Measurements from ENCODE around the gene ZFYVE26.

Gene ZFYVE26

GRCh38 chr14:67759916-67760315 lies 56.5 kb downstream of the ZFYVE26 start:
- Histone ChIP-seq H3K4me3 (ENCODE audit: low read depth, low read length) (no peak overlapping the region), H3K36me3 (ENCODE audit: control insufficient read depth in 2 of 2, insufficient read depth in 1 of 2, low read length in 2 of 2) (peaks cover 6 to 64% of the 10 kb centered on the region in 2 experiments), H3K27ac (ENCODE audit: extremely low read depth, low read depth, low read length) (no peak overlapping the region), H3K4me1 (ENCODE audit: control insufficient read depth, insufficient read depth, low read length) (no peaks in the 10 kb centered on the region), H3K9me3 (ENCODE audit: control insufficient read depth, insufficient read depth, low read depth, low read length) (no peaks in the 10 kb centered on the region)
- ChIA-PET POLR2A (interaction anchor here (0.5 kb wide), 1 partner anchor 1668 kb away, joined by 7 read pairs; no protein-coding TSS in a partner anchor), CTCF (interaction anchor here (0.6 kb wide), 1 partner anchor 21 kb away, joined by 3 read pairs; no protein-coding TSS in a partner anchor)
- TF ChIP-seq ZFHX2 (tag by site-specific recombination; conservative IDR thresholded peaks at IDR 0.05): no peak
- TF ChIP-seq ZNF654 (tag by site-specific recombination; IDR thresholded peaks at IDR 0.05; ENCODE audit: low read depth): no peak
- TF ChIP-seq ZNF140 (tag by site-specific recombination; IDR thresholded peaks at IDR 0.05): no peak
- no peak for TF ChIP-seq ZNF404 (tag by site-specific recombination; IDR thresholded peaks at IDR 0.05)
- no peak for TF ChIP-seq MZF1 (tag by site-specific recombination; IDR thresholded peaks at IDR 0.05; ENCODE audit: borderline replicate concordance)
- TF ChIP-seq ZNF280D (tag by site-specific recombination; IDR thresholded peaks at IDR 0.05): no peak
- TF ChIP-seq ATF2 (tag by site-specific recombination; IDR thresholded peaks at IDR 0.05; ENCODE audit: low read depth): no peak
- TF ChIP-seq INSM2 (tag by site-specific recombination; IDR thresholded peaks at IDR 0.05): no peak
- no peak for TF ChIP-seq ZNF202 (tag by site-specific recombination; IDR thresholded peaks at IDR 0.05; ENCODE audit: borderline replicate concordance)

GRCh38 chr14:67757175-67757574 lies 59.2 kb downstream of the ZFYVE26 start:
- peaks cover 5 to 67% of the 10 kb centered on the region in 2 experiments for H3K36me3 ChIP-seq (ENCODE audit: control insufficient read depth in 2 of 2, insufficient read depth in 1 of 2, low read length in 2 of 2)
- TF ChIP-seq ZNF146 (tag by site-specific recombination; IDR thresholded peaks at IDR 0.05) (no peak), HIC1 (tag by site-specific recombination; IDR thresholded peaks at IDR 0.05) (no peak), ZNF513 (tag by site-specific recombination; IDR thresholded peaks at IDR 0.05) (no peak), MYNN (tag by site-specific recombination; IDR thresholded peaks at IDR 0.05; ENCODE audit: borderline replicate concordance) (no peak), YY2 (tag by site-specific recombination; IDR thresholded peaks at IDR 0.05) (no peak), ZNF311 (tag by site-specific recombination; IDR thresholded peaks at IDR 0.05; ENCODE audit: borderline replicate concordance) (no peak)
- H3K27ac ChIP-seq (ENCODE audit: extremely low read depth, low read depth, low read length): no peak overlapping the region
- POLR2A ChIA-PET: no interaction called here
- no peak overlapping the region for H3K4me3 ChIP-seq (ENCODE audit: low read depth, low read length)
- CTCF ChIA-PET: no interaction called here
- H3K4me1 ChIP-seq (ENCODE audit: control insufficient read depth, insufficient read depth, low read length): no peaks in the 10 kb centered on the region
- H3K9me3 ChIP-seq (ENCODE audit: control insufficient read depth, insufficient read depth, low read depth, low read length): no peaks in the 10 kb centered on the region
